ENCODE results near the gene EPB41L4A.
"Not testable (repeated sequence)": the region's sequence is repeated elsewhere in the genome, so short reads cannot be mapped to it uniquely, and the experiment has no call there.

EPB41L4A gene

GRCh38 chr5:112419164-112419985, at the start of gene EPB41L4A:
EPB41L4A (minus strand) TSS chr5:112419277; CDS start chr5:112419039, 238 bp downstream.
- peak; percentile 6 for DNase-seq

DNA sequence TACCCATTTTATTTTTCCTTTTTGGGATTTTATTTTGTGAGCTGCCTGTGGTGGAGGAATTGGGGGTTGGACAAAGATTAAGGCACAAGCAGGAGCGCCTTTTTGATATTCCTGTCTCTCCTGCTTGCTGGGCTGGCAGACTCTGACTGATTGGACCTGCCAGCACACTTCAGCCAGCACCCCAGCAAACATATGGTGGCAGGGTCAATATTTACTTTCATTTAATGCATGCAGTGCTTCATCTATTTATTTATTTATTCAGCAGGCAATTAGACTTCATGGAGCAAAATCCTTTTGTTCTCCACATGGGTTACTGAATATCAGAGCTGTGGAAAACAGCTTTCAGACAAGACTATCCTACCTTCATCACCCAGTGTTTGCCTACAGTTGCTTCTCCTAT, 48.4 kb upstream of the EPB41L4A start:
- DNase-seq = peak; percentile 51

DNA sequence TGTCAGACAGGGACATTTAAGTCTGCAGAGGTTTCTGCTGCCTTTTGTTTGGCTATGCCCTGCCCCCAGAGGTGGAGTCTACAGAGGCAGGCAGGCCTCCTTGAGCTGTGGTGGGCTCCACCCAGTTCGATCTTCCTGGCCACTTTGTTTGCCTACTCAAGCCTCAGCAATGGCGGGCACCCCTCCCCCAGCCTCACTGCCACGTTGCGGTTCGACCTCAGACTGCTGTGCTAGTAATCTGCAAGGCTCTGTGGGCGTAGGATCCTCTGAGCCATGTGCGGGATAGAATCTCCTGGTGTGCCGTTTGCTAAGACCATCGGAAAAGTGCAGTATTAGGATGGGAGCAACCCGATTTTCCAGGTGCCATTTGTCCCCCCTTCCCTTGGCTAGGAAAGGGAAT, 47.2 kb upstream of the EPB41L4A start:
- not testable (repeated sequence) for DNase-seq

- not testable (repeated sequence) for DNase-seq
These were observed 28.2 kb upstream of the EPB41L4A start for GRCh38 chr5:112447187-112447760.

DNA sequence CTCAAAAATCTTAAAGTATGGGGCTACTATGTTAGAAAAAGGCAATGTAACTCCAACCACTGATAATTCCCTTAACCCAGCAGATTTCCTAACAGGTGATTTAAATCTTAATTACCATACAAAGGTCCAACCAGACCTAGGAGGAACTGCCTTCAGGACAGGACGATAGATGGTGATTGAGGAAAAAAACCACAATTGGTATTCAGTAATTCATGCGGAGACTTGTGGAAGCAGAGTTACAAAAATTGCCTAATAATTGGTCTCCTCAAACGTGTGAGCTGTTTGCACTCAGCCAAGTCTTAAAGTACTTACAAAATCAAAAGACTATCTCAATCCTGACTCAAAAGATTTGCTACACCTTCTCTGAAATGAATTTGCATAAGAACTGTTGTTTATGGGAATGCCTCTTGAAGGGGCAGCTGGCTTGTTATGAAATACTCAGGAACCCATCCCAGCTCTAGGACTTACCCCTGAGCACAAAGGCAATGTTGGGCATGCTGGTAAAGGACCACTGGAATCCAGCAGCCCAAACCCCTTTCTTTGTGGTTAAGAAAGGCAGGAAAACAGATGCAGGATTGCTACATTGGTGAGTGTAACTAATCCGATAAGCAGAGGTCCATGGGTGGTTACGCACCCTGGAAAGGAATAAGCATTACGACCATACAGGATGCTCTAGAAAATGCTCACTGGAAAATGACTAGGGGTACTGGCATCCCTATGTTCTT, 26.7 kb upstream of the EPB41L4A start:
- no peak for DNase-seq

DNA sequence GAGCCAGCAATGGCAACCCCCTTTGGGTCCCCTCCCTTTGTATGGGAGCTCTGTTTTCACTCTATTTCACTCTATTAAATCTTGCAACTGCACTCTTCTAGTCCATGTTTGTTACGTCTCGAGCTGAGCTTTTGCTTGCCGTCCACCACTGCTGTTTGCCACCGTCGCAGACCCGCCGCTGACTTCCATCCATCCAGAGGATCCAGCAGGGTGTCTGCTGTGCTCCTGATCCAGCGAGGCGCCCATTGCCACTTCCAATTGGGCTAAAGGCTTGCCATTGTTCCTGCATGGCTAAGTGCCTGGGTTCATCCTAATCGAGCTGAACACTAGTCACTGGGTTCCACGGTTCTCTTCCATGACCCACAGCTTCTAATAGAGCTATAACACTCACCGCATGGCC, 24.9 kb upstream of the EPB41L4A start:
- DNase-seq = not testable (repeated sequence)

GRCh38 chr5:112440031-112440430, 21.0 kb upstream of the EPB41L4A start:
- DNase-seq = no peak

- no peak for DNase-seq
These were observed 17.1 kb upstream of the EPB41L4A start for GRCh38 chr5:112436144-112436543.

DNA sequence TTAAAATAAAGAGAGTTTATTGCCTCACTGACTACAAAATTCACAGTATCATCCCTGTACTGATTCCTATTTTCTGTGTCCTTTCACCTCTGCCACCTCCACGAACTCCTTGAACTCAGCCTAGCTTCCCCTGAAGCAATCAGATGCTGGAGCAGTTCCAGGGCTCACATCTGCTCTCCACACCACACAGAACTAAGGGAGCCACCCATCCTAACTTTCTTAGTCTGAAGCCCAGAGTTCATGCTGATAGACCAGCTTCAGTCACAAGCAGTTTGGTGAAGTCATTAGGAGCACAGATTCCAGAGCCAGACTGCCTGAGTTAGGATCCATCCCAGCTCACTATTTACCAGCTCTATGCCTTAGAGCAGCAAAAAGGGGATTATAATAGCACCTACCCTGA, 15.6 kb upstream of the EPB41L4A start:
- no peak for DNase-seq

DNA sequence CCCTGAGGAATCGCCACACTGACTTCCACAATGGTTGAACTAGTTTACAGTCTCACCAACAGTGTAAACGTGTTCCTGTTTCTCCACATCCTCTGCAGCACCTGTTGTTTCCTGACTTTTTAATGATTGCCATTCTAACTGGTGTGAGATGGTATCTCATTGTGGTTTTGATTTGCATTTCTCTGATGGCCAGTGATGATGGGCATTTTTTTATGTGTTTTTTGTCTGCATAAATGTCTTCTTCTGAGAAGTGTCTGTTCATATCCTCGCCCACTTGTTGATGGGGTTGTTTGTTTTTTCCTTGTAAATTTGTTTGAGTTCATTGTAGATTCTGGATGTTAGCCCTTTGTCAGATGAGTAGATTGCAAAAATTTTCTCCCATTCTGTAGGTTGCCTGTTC, 7.1 kb upstream of the EPB41L4A start:
- not testable (repeated sequence) for DNase-seq

- peak; percentile 56 for DNase-seq
These were observed 1.1 kb upstream of the EPB41L4A start for GRCh38 chr5:112419986-112420864.

- peak; percentile 5 for DNase-seq
These were observed 366 bp downstream of the EPB41L4A start for GRCh38 chr5:112418659-112419163.

GRCh38 chr5:112417931-112418658, 982 bp downstream of the EPB41L4A start:
- DNase-seq = peak; percentile 42

GRCh38 chr5:112415552-112415951, 3.5 kb downstream of the EPB41L4A start:
- DNase-seq = no peak

DNA sequence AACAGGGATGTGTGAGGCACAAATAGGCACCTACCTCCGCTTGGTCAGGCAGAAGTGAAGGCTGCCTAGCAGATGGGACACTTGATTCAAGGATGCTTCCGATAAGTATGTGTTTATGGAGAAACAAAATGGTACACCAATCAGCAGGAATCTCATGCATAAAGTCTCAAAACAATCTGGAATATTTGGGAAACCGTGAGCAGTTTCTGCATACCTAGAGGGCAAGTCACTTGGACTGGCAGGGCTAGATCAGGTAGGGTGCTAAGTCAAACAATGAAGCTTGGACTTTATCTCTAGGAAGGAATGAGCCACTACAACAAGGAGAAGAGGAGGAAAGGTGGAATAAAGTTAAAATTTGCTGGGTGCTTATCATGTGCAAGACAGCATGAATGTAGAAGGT, 5.5 kb downstream of the EPB41L4A start:
- no peak for DNase-seq

DNA sequence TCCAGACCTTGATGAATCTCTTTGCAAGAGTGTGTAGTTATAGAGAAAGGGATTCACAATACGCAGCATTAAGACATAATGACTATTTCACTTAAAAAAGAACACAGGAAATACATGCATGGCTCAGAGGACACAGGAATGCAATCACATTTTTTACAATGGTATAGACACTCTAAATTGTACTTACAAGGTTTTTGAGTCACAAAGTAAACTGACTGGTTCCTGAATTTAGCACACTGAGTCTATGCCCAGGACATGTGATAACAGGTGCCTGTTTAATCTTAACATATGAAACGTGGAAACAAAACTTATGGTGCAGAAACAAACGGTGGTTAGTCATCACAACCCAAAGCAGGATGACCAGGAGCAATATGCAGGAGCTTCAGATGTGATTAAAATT, 6.7 kb downstream of the EPB41L4A start:
- DNase-seq = no peak

- DNase-seq = no peak
These were observed 7.2 kb downstream of the EPB41L4A start for GRCh38 chr5:112411903-112412302.

GRCh38 chr5:112407666-112408065, 11.4 kb downstream of the EPB41L4A start:
- DNase-seq = no peak

GRCh38 chr5:112407240-112407639, 11.8 kb downstream of the EPB41L4A start:
- no peak for DNase-seq

- DNase-seq = no peak
These were observed 16.0 kb downstream of the EPB41L4A start for GRCh38 chr5:112403069-112403468.

- no peak for DNase-seq
These were observed 17.2 kb downstream of the EPB41L4A start for GRCh38 chr5:112401924-112402323.

DNA sequence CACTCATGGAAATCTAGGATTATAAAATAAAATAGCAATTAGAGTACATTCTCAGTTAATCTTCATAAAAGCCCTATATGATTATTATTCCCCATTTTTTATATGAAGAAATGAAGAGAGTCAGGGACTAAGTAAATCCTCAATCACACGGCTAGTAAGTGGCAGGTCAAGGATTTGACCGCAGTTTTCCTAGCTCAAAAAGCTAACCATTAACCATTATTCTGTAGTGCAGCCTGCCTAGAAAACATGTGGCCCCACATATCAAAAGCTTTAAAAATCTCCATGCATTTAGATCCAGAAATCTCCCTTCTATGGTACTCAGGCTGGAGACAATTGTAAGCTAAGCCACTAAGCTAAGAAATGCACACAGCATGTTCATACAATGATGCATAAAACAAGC, 21.4 kb downstream of the EPB41L4A start:
- no peak for DNase-seq
